H1 (cell line): ENCODE data around the gene COQ9.

Experiments
- EP300 ChIP-seq, 2 experiments: IDR thresholded peaks; 1 replicate in 1 of 2; 2 replicates in 1 of 2; pipeline ENCODE4 v1.6.1; 2011 to 2012; ENCODE audit warnings: low read depth in 2 of 2, low read length in 2 of 2, mild to moderate bottlenecking in 2 of 2, borderline replicate concordance in 1 of 2, inconsistent platforms in 1 of 2, moderate library complexity in 1 of 2
- GABPA ChIP-seq: IDR thresholded peaks from 2 replicates; pipeline ENCODE4 v1.6.1; 2011; ENCODE audit warnings: mild to moderate bottlenecking, low read length, moderate library complexity, borderline replicate concordance; ENCODE audit not compliant: insufficient read depth
- POLR2A ChIP-seq, 2 experiments: IDR thresholded peaks; 1 replicate in 1 of 2; 2 replicates in 1 of 2; pipeline ENCODE4 v1.6.1; 2011; ENCODE audit warnings: low read depth in 2 of 2, low read length in 2 of 2, mild to moderate bottlenecking in 2 of 2; ENCODE audit errors: control extremely low read depth in 1 of 2

DNA sequence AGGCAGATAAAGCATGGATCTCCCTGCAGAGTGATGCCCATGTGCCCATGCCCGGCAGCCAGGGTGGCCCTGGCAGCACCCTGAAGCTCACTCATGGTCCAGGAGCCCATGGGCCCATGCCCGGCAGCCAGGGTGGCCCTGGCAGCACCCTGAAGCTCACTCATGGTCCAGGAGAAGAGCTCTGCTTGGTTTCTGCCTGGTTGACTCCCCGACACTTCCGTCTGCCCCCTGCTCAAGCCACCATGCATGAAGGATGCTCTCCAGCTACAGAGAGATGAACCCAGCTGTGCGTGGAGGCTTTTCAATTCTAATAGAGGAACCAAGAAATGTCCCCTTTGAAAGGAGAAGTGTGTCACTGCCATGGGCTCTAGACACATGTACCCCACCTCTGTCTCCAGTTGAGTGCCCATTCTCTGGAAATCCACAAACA is 34.0 kb upstream of the COQ9 start:
- TF ChIP-seq POLR2A (IDR thresholded peaks at IDR 0.05; ENCODE audit: control extremely low read depth in 1 of 2, low read depth in 2 of 2, low read length in 2 of 2) (no peak), GABPA (no peak), EP300 (IDR thresholded peaks at IDR 0.05; ENCODE audit: borderline replicate concordance in 1 of 2, low read depth in 2 of 2, low read length in 2 of 2) (no peak)
